22Rv1 (cell line): Measurements from ENCODE around the gene B4GALT3.

Source experiments
- ZFX ChIP-seq: fragments of 450-650 bp; IDR thresholded peaks from 2 replicates; pipeline ENCODE4 v1.6.1; 2017; ENCODE audit warnings: antibody characterized with exemption, borderline replicate concordance
- TF ChIP-seq, protein P1 (sequence below): fragments of 450-650 bp; IDR thresholded peaks from 2 replicates; pipeline ENCODE4 v1.5.1; 2017; ENCODE audit warnings: mild to moderate bottlenecking

DNA sequence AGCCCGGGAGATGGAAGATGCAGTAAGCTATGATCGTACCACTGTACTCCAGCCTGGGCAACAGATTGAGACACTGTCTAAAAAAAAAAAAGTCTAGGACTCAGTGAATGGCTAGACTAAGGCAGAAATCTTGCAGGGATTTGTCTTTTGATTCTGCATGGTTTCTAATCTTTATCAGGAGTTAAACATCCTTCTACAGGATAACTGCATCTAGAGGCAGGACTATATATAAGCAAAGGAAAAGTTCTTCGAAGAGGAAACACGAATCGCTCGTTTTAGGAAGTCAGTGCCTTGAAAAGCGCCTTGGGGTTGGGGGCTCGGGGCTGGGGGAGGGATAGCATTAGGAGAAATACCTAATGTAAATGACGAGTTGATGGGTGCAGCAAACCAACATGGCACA is 24.1 kb downstream of the B4GALT3 start:
- TF ChIP-seq, protein P1, sequence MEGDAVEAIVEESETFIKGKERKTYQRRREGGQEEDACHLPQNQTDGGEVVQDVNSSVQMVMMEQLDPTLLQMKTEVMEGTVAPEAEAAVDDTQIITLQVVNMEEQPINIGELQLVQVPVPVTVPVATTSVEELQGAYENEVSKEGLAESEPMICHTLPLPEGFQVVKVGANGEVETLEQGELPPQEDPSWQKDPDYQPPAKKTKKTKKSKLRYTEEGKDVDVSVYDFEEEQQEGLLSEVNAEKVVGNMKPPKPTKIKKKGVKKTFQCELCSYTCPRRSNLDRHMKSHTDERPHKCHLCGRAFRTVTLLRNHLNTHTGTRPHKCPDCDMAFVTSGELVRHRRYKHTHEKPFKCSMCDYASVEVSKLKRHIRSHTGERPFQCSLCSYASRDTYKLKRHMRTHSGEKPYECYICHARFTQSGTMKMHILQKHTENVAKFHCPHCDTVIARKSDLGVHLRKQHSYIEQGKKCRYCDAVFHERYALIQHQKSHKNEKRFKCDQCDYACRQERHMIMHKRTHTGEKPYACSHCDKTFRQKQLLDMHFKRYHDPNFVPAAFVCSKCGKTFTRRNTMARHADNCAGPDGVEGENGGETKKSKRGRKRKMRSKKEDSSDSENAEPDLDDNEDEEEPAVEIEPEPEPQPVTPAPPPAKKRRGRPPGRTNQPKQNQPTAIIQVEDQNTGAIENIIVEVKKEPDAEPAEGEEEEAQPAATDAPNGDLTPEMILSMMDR = no peak
- no peak for TF ChIP-seq ZFX
